C4-2B (cell line): ENCODE data around the gene PSMA3.
A peak's percentile ranks its signal among the peaks of the same experiment; 100 is the strongest.

Experiments used
- H3K27ac ChIP-seq: fragments of 450-650 bp; 2 replicates; pipeline ENCODE4 v1.5.1; 2017
- CTCF ChIP-seq: fragments of 450-650 bp; conservative IDR thresholded peaks from 2 replicates; pipeline ENCODE4 v1.5.1; 2017; ENCODE audit warnings: mild to moderate bottlenecking
- ZFX ChIP-seq: fragments of 450-650 bp; IDR thresholded peaks from 2 replicates; pipeline ENCODE4 v1.6.1; 2017

PSMA3 gene

GRCh38 chr14:58215191-58215914, 29.3 kb upstream of the PSMA3 start:
- H3K27ac ChIP-seq = no peak overlapping the region
- no peak for TF ChIP-seq CTCF
- TF ChIP-seq ZFX = no peak

GRCh38 chr14:58216544-58216943, 28.1 kb upstream of the PSMA3 start:
- TF ChIP-seq ZFX (no peak), CTCF (no peak)
- H3K27ac ChIP-seq = no peak overlapping the region

GRCh38 chr14:58227096-58227819, 17.4 kb upstream of the PSMA3 start:
- H3K27ac ChIP-seq = no peak overlapping the region
- no peak for TF ChIP-seq ZFX
- no peak for TF ChIP-seq CTCF

- no peak overlapping the region for H3K27ac ChIP-seq
- TF ChIP-seq CTCF = no peak
- no peak for TF ChIP-seq ZFX
These were observed 6.1 kb upstream of the PSMA3 start for GRCh38 chr14:58238252-58239243.

GRCh38 chr14:58239244-58240195, 5.1 kb upstream of the PSMA3 start:
- no peak for TF ChIP-seq ZFX
- no peak overlapping the region for H3K27ac ChIP-seq

- peak overlapping the region; percentile 84 for H3K27ac ChIP-seq
- TF ChIP-seq CTCF (no peak), ZFX (no peak)
These were observed 670 bp upstream of the PSMA3 start for GRCh38 chr14:58243790-58244555.
